Muscle of leg (tissue), 16 donors: ENCODE data around the gene EXT2. TPM values are rescaled to one million over a fixed set of nuclear protein-coding genes. Genes with fewer than 3 reads are reported as not detected.
A peak's percentile ranks its signal among the peaks of the same experiment; 100 is the strongest.

Experiments used
- DNase-seq: peaks from one replicate; pipeline ENCODE4 v3.0.0; 2013
- H3K27ac ChIP-seq: one replicate; pipeline ENCODE4 v1.5.1; 2013; ENCODE audit warnings: mild to moderate bottlenecking, low read length, control low read depth
- H3K27me3 ChIP-seq: one replicate; pipeline ENCODE4 v1.6.1; 2013; ENCODE audit warnings: low read length; ENCODE audit not compliant: control insufficient read depth, insufficient read depth
- H3K36me3 ChIP-seq: one replicate; pipeline ENCODE4 v1.6.1; 2013; ENCODE audit warnings: low read length; ENCODE audit not compliant: control insufficient read depth, insufficient read depth
- H3K4me1 ChIP-seq: one replicate; pipeline ENCODE4 v1.6.1; 2013; ENCODE audit warnings: low read length; ENCODE audit not compliant: control insufficient read depth, insufficient read depth
- H3K4me3 ChIP-seq: one replicate; pipeline ENCODE4 v1.5.1; 2013; ENCODE audit warnings: low read length, control low read depth
- H3K9me3 ChIP-seq: replicated peaks from 2 replicates; pipeline ENCODE4 v1.6.1; 2013; ENCODE audit warnings: low read depth, low read length; ENCODE audit not compliant: control insufficient read depth
- WGBS: methylation state at CpG from one replicate; pipeline ENCODE4 v1.1.5; 2013; ENCODE audit warnings: missing lambda C conversion rate; ENCODE audit not compliant: insufficient coverage; 5-methylcytosine and 5-hydroxymethylcytosine counted together
- long read RNA-seq, 11 donors: transcript quantifications; one replicate each; lab custom pipeline, GENCODE V29; 2026
- polyA plus RNA-seq, 8 donors: library from polyadenylated mRNA; unstranded; fragments of 120-200 nt; gene quantifications; one replicate each; pipeline versions ENCODE4 v1.2.1 to v1.2.3, GENCODE V29; 2013; ENCODE audit warnings: inconsistent platforms in 1 of 8, low replicate concordance in 1 of 8; ENCODE audit not compliant: insufficient read length in 8 of 8, insufficient read depth in 1 of 8
- total RNA-seq: library from RNA; stranded (reverse); fragments of 120-200 nt; gene quantifications from one replicate; pipeline ENCODE4 v1.2.4, GENCODE V29; 2013

The EXT2 gene
- total RNA-seq (61.9 TPM), polyA plus RNA-seq (10 to 100 TPM; 44.3 to 66.8 (median 53.7) TPM)
- long read RNA-seq, donor 1, partial matches to known transcripts, result 0 of 4 reads
- long read RNA-seq, donor 1, other reads (novel, unspliced or antisense), result 0 of 4 reads
- long read RNA-seq, donor 2, partial matches to known transcripts, result 0 of 1 reads
- long read RNA-seq, donor 2, other reads (novel, unspliced or antisense), result 0 of 1 reads
- long read RNA-seq, donor 3, transcript EXT2-210 (14 exons, 3,136 nt), result major isoform, 10 of 10 reads
- long read RNA-seq, donor 3, partial matches to known transcripts, result 0 of 10 reads
- long read RNA-seq, donor 3, other reads (novel, unspliced or antisense), result 0 of 10 reads
- long read RNA-seq, donor 4, partial matches to known transcripts, result 0 of 4 reads
- long read RNA-seq, donor 4, other reads (novel, unspliced or antisense), result 0 of 4 reads
- long read RNA-seq, donor 5, transcript EXT2-210 (14 exons, 3,136 nt), result major isoform, 18 of 55 reads
- long read RNA-seq, donor 5, partial matches to known transcripts, result 37 of 55 reads
- long read RNA-seq, donor 5, other reads (novel, unspliced or antisense), result 0 of 55 reads
- long read RNA-seq, donor 6, transcript EXT2-210 (14 exons, 3,136 nt), result major isoform, 17 of 49 reads
- long read RNA-seq, donor 6, partial matches to known transcripts, result 32 of 49 reads
- long read RNA-seq, donor 6, other reads (novel, unspliced or antisense), result 0 of 49 reads
- long read RNA-seq, donor 7, transcript EXT2-210 (14 exons, 3,136 nt), result major isoform, 12 of 17 reads
- long read RNA-seq, donor 7, partial matches to known transcripts, result 5 of 17 reads
- long read RNA-seq, donor 7, other reads (novel, unspliced or antisense), result 0 of 17 reads
- long read RNA-seq, donor 8, partial matches to known transcripts, result 0 of 3 reads
- long read RNA-seq, donor 8, other reads (novel, unspliced or antisense), result 0 of 3 reads
- long read RNA-seq, donor 9, transcript EXT2-210 (14 exons, 3,136 nt), result major isoform, 6 of 13 reads
- long read RNA-seq, donor 9, partial matches to known transcripts, result 7 of 13 reads
- long read RNA-seq, donor 9, other reads (novel, unspliced or antisense), result 0 of 13 reads
- long read RNA-seq, donor 10, transcript EXT2-210 (14 exons, 3,136 nt), result major isoform, 10 of 11 reads
- long read RNA-seq, donor 10, partial matches to known transcripts, result 0 of 11 reads
- long read RNA-seq, donor 10, other reads (novel, unspliced or antisense), result 0 of 11 reads
- long read RNA-seq, donor 11, transcript EXT2-210 (14 exons, 3,136 nt), result major isoform, 6 of 20 reads
- long read RNA-seq, donor 11, partial matches to known transcripts, result 14 of 20 reads
- long read RNA-seq, donor 11, other reads (novel, unspliced or antisense), result 0 of 20 reads

GRCh38 chr11:44095506-44096359 is at the start of gene EXT2:
EXT2 (plus strand) TSS chr11:44095678; CDS start chr11:44107713, 12,035 bp downstream.
- Histone ChIP-seq H3K36me3 (peaks cover 3% of the 10 kb centered on the region), H3K4me1 (peaks cover 6% of the 10 kb centered on the region), H3K9me3 (no peaks in the 10 kb centered on the region), H3K4me3 (peak within 1 kb of the TSS; percentile 82), H3K27ac (no peak within 1 kb of the TSS), H3K27me3 (no peaks in the 10 kb centered on the region)
- DNase-seq, result peak; percentile 91
- under 1% methylated on average over 83 of the region's 83 CpGs for WGBS

- DNase-seq, result no peak
- no peak overlapping the region for H3K27ac ChIP-seq
- H3K27me3 ChIP-seq, result peaks cover 9% of the 10 kb centered on the region
- no peak overlapping the region for H3K4me3 ChIP-seq
- H3K36me3 ChIP-seq, result no peaks in the 10 kb centered on the region
- H3K4me1 ChIP-seq, result no peaks in the 10 kb centered on the region
- no peaks in the 10 kb centered on the region for H3K9me3 ChIP-seq
- WGBS, result no CpG with 5 or more reads among the region's 2 CpGs
These were observed 49.3 kb upstream of the EXT2 start for GRCh38 chr11:44046182-44046581.

DNA sequence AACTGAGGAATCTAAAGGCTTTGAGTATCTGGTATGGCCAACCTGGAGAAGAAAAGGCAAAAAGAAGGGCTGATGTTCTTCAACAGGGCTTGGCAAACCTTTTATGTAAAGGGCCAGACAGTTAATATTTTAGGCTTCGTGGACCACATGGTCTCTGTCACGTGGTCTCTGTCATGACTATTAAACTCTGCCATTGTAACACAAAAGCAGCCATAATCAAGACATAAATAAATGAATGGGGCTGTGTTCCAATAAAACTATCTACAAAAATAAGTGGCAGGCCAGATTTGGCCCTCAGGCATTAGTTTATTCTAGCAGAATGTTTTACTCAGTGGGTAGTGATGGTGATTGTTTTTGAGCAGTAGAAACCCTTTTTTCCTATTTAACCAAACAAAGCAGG is 48.2 kb upstream of the EXT2 start:
- Histone ChIP-seq H3K4me1 (no peaks in the 10 kb centered on the region), H3K9me3 (no peaks in the 10 kb centered on the region), H3K4me3 (no peak overlapping the region), H3K27me3 (peaks cover 9% of the 10 kb centered on the region), H3K36me3 (no peaks in the 10 kb centered on the region), H3K27ac (no peak overlapping the region)
- WGBS, result no CpG with 5 or more reads among the region's 2 CpGs
- no peak for DNase-seq

- DNase-seq, result no peak
- H3K4me3 ChIP-seq, result no peak within 1 kb of the TSS
- H3K4me1 ChIP-seq, result no peaks in the 10 kb centered on the region
- no peaks in the 10 kb centered on the region for H3K36me3 ChIP-seq
- no peak within 1 kb of the TSS for H3K27ac ChIP-seq
- 75% methylated on average over 8 of the region's 12 CpGs for WGBS
- no peaks in the 10 kb centered on the region for H3K9me3 ChIP-seq
- peaks cover 9% of the 10 kb centered on the region for H3K27me3 ChIP-seq
These were observed 47.5 kb upstream of the EXT2 start, which contains the start of gene ACCSL for GRCh38 chr11:44047931-44048431. ACCSL (plus strand) TSS chr11:44047981; CDS start chr11:44048037, 56 bp downstream.

DNA sequence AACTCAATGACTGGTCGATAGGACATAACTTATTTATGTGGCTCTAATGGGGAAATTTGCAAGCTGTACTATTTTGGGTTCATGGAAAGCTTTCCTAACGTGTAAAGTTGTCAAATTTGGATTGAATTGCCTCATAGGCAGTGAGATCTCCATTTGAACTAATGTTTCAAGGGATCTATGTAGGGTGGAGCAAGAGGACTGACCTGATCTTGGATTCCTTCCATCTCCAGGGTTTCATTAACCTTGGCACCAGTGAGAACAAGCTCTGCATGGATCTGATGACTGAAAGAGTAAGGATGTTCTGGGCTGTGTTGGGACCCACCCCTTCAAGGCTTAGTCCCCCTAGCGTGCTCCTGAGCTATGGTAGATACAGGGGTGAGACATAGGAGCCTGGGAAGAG is 45.6 kb upstream of the EXT2 start:
- no peaks in the 10 kb centered on the region for H3K36me3 ChIP-seq
- H3K27ac ChIP-seq, result no peak overlapping the region
- H3K4me3 ChIP-seq, result no peak overlapping the region
- H3K9me3 ChIP-seq, result no peaks in the 10 kb centered on the region
- H3K4me1 ChIP-seq, result no peaks in the 10 kb centered on the region
- 40% methylated on average over 1 of the region's 3 CpGs for WGBS
- no peak for DNase-seq
- peaks cover 8% of the 10 kb centered on the region for H3K27me3 ChIP-seq

- 91% methylated on average over 4 of the region's 4 CpGs for WGBS
- Histone ChIP-seq H3K4me3 (no peak overlapping the region), H3K9me3 (no peaks in the 10 kb centered on the region), H3K27me3 (peaks cover 6% of the 10 kb centered on the region), H3K27ac (no peak overlapping the region), H3K36me3 (no peaks in the 10 kb centered on the region), H3K4me1 (no peaks in the 10 kb centered on the region)
- no peak for DNase-seq
These were observed 44.3 kb upstream of the EXT2 start for GRCh38 chr11:44051171-44051570.

DNA sequence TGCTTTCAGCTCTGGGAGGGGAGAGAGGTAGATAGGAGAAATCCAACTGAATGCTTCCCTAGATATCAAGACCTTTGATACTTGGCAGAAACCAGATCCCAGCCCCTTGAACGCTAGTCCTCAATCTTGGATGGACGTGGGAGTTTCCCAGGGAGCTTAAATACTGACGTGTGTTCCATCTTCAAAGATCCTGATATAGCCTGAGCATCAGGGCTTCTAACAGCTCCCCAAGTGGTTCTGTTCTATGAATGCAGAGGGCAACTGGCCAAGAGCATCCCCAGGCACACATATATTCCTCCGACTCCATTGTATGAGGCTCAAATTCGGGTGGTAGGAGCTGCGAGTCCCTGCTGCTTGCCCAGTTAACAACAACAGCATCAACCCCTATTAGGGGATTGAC is 38.1 kb upstream of the EXT2 start:
- no peak overlapping the region for H3K4me3 ChIP-seq
- 67% methylated on average over 2 of the region's 6 CpGs for WGBS
- H3K27ac ChIP-seq, result no peak overlapping the region
- DNase-seq, result no peak
- H3K4me1 ChIP-seq, result no peaks in the 10 kb centered on the region
- no peaks in the 10 kb centered on the region for H3K9me3 ChIP-seq
- no peaks in the 10 kb centered on the region for H3K36me3 ChIP-seq
- H3K27me3 ChIP-seq, result peaks cover 2% of the 10 kb centered on the region

- WGBS, result 97% methylated on average over 3 of the region's 6 CpGs
- Histone ChIP-seq H3K9me3 (no peaks in the 10 kb centered on the region), H3K4me1 (no peaks in the 10 kb centered on the region), H3K36me3 (no peaks in the 10 kb centered on the region), H3K27me3 (peaks cover 2% of the 10 kb centered on the region), H3K27ac (no peak overlapping the region), H3K4me3 (no peak overlapping the region)
- no peak for DNase-seq
These were observed 37.2 kb upstream of the EXT2 start for GRCh38 chr11:44058275-44058674.

DNA sequence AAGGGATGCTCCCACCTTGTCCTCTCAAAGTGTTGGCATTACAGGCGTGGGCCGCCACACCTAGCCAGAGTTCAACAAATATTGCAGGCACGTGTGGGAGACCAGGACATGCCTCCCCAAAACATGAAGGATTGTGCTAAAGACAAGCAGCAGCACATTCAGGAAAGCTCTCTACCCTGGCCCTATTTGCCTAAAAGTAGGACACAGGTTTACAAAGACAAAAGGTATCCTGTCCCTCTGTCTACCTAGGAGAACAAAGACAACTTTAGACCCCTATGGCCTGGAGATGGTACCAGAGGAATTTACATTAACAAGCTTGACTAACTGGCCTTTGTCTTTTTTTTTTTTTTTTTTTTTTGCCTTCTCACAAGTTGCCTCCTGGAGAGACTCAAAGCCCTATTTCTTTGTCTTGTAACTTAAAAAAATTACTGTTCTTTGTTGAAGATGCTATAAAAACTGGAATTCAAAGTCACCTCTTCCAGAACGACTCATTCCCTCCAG is 30.3 kb upstream of the EXT2 start:
- Histone ChIP-seq H3K36me3 (peaks cover 7% of the 10 kb centered on the region), H3K9me3 (no peaks in the 10 kb centered on the region), H3K4me3 (no peak overlapping the region), H3K27me3 (no peaks in the 10 kb centered on the region), H3K27ac (peak overlapping the region; percentile 90), H3K4me1 (peaks cover 12% of the 10 kb centered on the region)
- no peak for DNase-seq
- WGBS, result 50% methylated on average over 2 of the region's 4 CpGs
